HFF-Myc (cell line): ENCODE results near the gene GPR6.

Source experiments
- DNase-seq: peaks from one replicate; pipeline ENCODE4 v3.0.0-alpha.2; 2011; ENCODE audit warnings: low read depth; ENCODE audit errors: extremely low read depth
- H3K4me3 ChIP-seq: replicated peaks from 2 replicates; pipeline ENCODE4 v1.5.1; 2011; ENCODE audit warnings: low read depth, mild to moderate bottlenecking, control low read depth, low read length
- CTCF ChIP-seq: IDR thresholded peaks from 2 replicates; pipeline ENCODE4 v1.5.1; 2012; ENCODE audit warnings: mild to moderate bottlenecking, low read depth, low read length, control low read depth; ENCODE audit errors: missing control alignments

The GPR6 gene

GRCh38 chr6:110018486-110018885 lies 40.4 kb downstream of the GPR6 start:
- DNase-seq = no peak
- no peak overlapping the region for H3K4me3 ChIP-seq

DNA sequence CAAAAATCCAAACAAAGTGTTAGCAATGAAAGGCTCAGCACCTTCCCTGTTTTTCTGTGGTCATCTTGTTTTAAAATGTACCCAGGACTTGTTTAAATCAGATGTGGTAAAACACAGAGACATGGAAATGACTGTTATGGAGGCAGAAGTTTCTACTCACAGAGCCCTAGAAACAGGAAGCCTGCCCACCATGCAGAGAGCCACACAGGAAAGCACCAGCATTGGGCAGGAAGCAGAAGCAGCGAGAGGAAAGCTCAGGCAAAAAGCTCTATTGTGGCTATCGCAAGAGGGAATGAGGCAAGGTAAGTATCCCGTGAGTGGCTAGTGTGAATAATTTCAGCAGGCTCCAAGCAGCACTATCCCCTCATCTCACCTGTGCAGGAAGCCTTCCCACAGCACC lies 42.8 kb downstream of the GPR6 start:
- no peak for DNase-seq
- TF ChIP-seq CTCF = no peak
- H3K4me3 ChIP-seq = no peak overlapping the region

More at GRCh38 chr6:110018486-110018885, 40.4 kb downstream of the GPR6 start:
- no peak for TF ChIP-seq CTCF

DNA sequence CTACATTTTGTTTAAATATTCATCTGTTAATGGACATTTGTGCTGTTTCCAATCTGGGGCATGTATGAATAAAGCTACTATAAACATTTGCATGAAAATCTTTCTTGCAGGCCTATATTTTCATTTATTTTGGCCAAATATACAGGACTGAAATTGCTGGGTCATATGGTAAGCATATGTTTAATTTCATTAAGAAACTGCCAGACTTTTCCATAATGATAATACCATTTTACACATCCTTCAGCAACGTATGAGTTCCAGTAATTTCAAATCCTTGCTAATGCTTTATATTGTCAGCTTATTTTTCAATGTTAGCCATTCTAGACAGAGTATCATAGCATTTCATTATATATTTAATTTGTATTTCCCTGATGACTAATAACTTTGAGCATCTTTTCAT lies 51.0 kb downstream of the GPR6 start:
- H3K4me3 ChIP-seq = no peak overlapping the region
- no peak for TF ChIP-seq CTCF
- no peak for DNase-seq
